Peyer's patch (tissue), 4 donors: ENCODE measurements around the gene WIPF1. TPM values are rescaled to one million over a fixed set of nuclear protein-coding genes. Genes with fewer than 3 reads are reported as not detected.

Experiments used
- DNase-seq, 3 donors: peaks; one replicate each; pipeline ENCODE4 v3.0.0-alpha.2; 2017 to 2019
- H3K27ac ChIP-seq, 4 donors: fragments of 200-600 bp; sonication (generic); one replicate each; pipeline ENCODE4 v1.5.1; 2016 to 2019
- H3K27me3 ChIP-seq, 2 donors: fragments of 200-600 bp; sonication (generic); one replicate each; pipeline ENCODE4 v1.5.1; 2019
- H3K36me3 ChIP-seq, 3 donors: fragments of 200-600 bp; sonication (generic); one replicate each; pipeline ENCODE4 v1.5.1; 2016 to 2019
- H3K4me1 ChIP-seq, 4 donors: fragments of 200-600 bp; sonication (generic); one replicate each; pipeline ENCODE4 v1.5.1; 2016 to 2019
- H3K4me3 ChIP-seq, 4 donors: fragments of 200-600 bp; sonication (generic); 1 replicate in 3 of 4; 2 replicates in 1 of 4; pipeline ENCODE4 v1.5.1; 2016 to 2019; ENCODE audit warnings: mild to moderate bottlenecking in 1 of 4
- H3K9me3 ChIP-seq, 4 donors: fragments of 200-600 bp; sonication (generic); one replicate each; pipeline ENCODE4 v1.5.1; 2016 to 2019; ENCODE audit warnings: mild to moderate bottlenecking in 1 of 4
- POLR2A ChIP-seq, 2 donors: fragments of 450-650 bp; IDR thresholded peaks; one replicate each; pipeline ENCODE4 v1.5.1; 2017; ENCODE audit warnings: antibody characterized with exemption in 2 of 2, mild to moderate bottlenecking in 2 of 2, moderate library complexity in 2 of 2
- total RNA-seq, 4 donors: library from RNA; depleted of rRNA; stranded (reverse); fragments of >200 nt; gene quantifications; one replicate each; pipeline ENCODE4 v1.1.0, GENCODE V29; 2016
- TF ChIP-seq, protein P1 (sequence below), 6 experiments: fragments of 450-650 bp in 4 of 6; fragments of 200-600 bp in 2 of 6; sonication (generic) in 1 of 6; IDR thresholded peaks; one replicate each; pipeline ENCODE4 v1.5.1; 2017 to 2019; ENCODE audit warnings: antibody characterized with exemption in 6 of 6, mild to moderate bottlenecking in 3 of 6, moderate library complexity in 1 of 6

The WIPF1 gene
- total RNA-seq, 4 donors from 2014 or later: 7.4 to 81.7 (median 17.3) TPM

DNA sequence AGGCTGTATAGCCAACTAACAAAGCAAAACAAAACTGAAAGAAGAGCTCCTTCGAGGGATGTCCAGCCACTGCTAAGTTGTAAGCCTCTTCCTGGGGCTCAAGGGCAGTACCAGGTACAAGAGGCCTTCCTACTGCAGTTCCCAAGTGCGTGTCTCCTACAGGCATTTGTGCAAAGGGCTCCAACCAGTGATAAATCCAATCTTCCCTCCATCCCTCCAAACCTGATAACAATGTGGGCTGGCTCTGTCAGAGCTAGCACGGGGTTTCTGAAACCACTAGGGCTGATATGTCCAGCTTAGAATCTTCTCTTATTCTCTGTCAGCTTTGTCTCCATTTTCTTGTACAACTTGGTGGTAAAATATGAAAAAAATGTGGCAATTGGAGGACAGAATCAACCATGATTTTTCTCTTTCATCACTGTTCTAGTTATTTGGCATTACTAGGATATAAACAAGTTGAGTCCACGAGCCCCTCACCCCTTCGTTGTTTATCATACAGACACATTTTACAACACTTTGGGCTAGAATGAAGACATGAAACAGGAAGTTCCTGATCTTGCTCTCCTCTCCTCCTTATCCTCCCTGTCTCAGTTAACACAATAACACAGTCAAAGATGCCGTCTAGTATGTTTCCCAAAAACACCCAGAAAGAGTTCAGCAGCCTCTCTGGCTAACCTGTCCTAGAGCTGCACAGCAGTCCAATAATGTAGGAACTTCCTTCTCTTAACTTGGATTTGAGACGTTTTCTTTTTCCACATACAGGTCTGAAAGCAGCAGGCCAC is 35.4 kb upstream of the WIPF1 start:
- Histone ChIP-seq H3K4me1 (peaks cover 0 to 18% (median 7%) of the 10 kb centered on the region in 4 donors), H3K9me3 (no peaks in the 10 kb centered on the region), H3K4me3 (peak overlapping the region; percentile 10 to 40 (median 37)), H3K27ac (peak overlapping the region; percentile 63 to 79 (median 76)), H3K36me3 (no peaks in the 10 kb centered on the region), H3K27me3 (no peaks in the 10 kb centered on the region)
- TF ChIP-seq, protein P1, sequence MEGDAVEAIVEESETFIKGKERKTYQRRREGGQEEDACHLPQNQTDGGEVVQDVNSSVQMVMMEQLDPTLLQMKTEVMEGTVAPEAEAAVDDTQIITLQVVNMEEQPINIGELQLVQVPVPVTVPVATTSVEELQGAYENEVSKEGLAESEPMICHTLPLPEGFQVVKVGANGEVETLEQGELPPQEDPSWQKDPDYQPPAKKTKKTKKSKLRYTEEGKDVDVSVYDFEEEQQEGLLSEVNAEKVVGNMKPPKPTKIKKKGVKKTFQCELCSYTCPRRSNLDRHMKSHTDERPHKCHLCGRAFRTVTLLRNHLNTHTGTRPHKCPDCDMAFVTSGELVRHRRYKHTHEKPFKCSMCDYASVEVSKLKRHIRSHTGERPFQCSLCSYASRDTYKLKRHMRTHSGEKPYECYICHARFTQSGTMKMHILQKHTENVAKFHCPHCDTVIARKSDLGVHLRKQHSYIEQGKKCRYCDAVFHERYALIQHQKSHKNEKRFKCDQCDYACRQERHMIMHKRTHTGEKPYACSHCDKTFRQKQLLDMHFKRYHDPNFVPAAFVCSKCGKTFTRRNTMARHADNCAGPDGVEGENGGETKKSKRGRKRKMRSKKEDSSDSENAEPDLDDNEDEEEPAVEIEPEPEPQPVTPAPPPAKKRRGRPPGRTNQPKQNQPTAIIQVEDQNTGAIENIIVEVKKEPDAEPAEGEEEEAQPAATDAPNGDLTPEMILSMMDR (IDR thresholded peaks at IDR 0.05): no peak
- no peak for TF ChIP-seq POLR2A (IDR thresholded peaks at IDR 0.05)
- peak in 1 of 3 donors; percentile 28 for DNase-seq

DNA sequence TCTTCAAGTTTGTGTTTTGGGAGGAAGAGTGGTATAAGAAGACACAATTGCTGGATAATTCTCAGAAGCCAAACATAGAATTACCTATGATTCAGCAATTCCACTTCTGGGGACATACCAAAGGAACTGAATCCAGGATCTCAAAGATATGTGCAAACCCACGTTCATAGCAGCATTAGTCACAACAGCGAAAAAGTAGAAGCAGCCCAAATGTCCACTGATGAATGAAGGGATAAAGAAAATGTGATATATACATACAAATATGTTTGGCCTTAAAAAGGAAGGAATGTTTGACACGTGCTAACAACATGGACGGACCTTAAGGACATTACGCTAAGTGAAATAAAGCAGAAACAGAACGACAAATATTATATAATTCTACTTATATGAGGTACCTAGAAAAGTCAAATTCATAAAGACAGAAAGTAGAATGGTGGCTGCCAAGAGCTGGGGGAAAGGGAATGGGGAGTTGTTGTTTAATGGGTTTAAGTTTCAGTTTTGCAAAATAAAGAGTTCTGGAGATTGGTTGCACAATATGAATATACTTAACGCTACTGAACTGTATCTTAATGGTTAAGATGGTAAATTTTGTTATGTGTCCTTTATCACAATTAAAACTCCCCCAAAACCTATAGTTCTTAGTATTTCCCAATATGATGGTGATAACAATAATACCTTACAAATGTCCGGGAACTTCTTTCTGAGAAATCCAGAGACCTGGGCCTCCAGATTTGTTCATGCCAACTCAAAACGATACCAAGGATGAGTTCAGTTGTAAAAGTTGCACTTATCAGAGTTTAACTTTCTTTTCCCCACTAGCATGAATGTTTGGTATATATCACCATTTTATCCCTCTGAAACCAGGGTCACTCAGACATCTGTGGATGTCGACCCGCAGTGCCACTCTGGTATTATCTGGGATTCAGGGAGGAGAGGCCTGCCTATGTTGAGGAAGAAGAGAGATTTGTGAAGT is 33.7 kb upstream of the WIPF1 start:
- H3K9me3 ChIP-seq: no peaks in the 10 kb centered on the region
- no peaks in the 10 kb centered on the region for H3K27me3 ChIP-seq
- no peaks in the 10 kb centered on the region for H3K36me3 ChIP-seq
- peak overlapping the region in 1 of 4 donors; percentile 20 for H3K4me3 ChIP-seq
- peak overlapping the region in 1 of 4 donors; percentile 79 for H3K27ac ChIP-seq
- no peak for DNase-seq
- TF ChIP-seq, protein P1 (IDR thresholded peaks at IDR 0.05): no peak
- TF ChIP-seq POLR2A (IDR thresholded peaks at IDR 0.05): no peak
- peaks cover 0 to 18% (median 7%) of the 10 kb centered on the region in 4 donors for H3K4me1 ChIP-seq

DNA sequence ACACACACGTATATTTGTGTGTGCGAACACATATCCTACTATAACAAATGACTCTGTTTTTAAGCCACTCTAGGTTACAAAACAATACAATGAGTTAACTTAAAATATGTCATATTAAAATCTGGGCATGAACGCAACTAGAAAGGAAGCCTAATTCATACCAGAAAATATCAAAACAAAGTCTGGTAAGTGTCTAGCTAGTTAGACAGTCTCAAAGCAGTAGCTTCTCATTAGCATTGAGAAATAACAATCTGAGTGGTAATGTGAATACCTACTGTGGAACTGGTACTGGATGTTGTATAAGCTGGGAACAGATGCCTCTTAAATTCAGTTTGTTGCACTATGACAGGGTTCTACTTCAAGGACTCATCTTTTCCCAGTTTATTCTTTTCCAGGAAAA is 32.5 kb upstream of the WIPF1 start:
- DNase-seq: no peak
- H3K27ac ChIP-seq: no peak overlapping the region
- no peaks in the 10 kb centered on the region for H3K27me3 ChIP-seq
- TF ChIP-seq, protein P1 (IDR thresholded peaks at IDR 0.05): no peak
- no peak for TF ChIP-seq POLR2A (IDR thresholded peaks at IDR 0.05)
- no peak overlapping the region for H3K4me3 ChIP-seq
- no peaks in the 10 kb centered on the region for H3K36me3 ChIP-seq
- H3K9me3 ChIP-seq: no peaks in the 10 kb centered on the region
- H3K4me1 ChIP-seq: peaks cover 0 to 11% (median 5%) of the 10 kb centered on the region in 4 donors

DNA sequence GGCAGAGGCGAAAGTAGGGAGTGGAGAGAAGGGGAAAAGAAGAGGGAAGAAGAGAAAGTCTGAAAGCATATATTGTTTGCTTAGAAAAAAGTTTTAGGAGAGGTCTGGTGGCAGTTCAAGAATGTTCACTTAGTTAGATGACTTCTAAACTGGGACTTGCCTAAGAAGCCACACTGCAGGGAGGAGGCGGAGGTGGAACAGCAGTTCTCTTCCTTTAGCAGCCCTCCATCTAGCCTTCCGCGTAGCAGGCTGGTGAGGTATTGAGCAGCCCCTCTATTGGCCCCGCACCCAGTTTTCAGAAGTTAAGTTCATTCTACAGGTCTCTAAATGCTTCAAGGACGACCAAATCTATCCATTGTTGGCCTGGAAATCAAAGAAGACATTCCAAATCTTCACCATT is 31.9 kb upstream of the WIPF1 start:
- no peak overlapping the region for H3K4me3 ChIP-seq
- no peaks in the 10 kb centered on the region for H3K27me3 ChIP-seq
- H3K4me1 ChIP-seq: peaks cover 0 to 6% (median under 1%) of the 10 kb centered on the region in 4 donors
- H3K36me3 ChIP-seq: no peaks in the 10 kb centered on the region
- no peaks in the 10 kb centered on the region for H3K9me3 ChIP-seq
- no peak for DNase-seq
- TF ChIP-seq, protein P1 (IDR thresholded peaks at IDR 0.05): no peak
- no peak for TF ChIP-seq POLR2A (IDR thresholded peaks at IDR 0.05)
- no peak overlapping the region for H3K27ac ChIP-seq

DNA sequence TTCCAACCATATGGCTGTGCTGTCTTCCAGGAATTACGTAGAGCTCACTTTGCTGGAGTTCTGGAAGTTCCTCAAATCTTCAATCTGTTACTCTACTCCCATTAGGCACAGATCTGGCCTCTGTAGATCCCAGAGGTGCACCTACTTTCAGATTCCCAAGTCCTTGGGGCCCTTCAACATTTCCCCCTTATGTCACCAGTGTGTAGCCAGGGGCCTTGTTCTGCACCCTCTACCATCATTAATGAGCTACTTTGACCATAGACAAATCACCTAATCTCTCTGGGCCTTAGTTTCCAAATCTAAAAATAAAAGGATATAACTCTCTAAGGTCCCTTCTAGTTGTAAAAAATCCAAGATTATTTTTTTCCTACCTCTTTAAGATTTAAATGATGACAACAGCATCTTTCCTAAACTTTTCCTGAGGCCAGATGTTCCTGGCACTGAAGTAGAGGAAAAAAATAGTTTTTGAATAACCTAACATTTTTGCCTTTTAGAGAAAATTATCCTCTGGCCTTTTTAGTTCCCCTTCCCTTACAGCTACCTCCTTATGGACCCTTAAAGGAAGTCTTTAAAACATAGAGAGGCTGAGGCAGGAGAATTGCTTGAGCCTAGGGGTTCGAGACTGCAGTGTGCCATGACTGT is 31.0 kb upstream of the WIPF1 start:
- Histone ChIP-seq H3K36me3 (no peaks in the 10 kb centered on the region), H3K9me3 (no peaks in the 10 kb centered on the region), H3K4me1 (peaks cover 0 to 6% (median 0%) of the 10 kb centered on the region in 4 donors), H3K27me3 (no peaks in the 10 kb centered on the region), H3K4me3 (no peak overlapping the region), H3K27ac (no peak overlapping the region)
- no peak for DNase-seq
- no peak for TF ChIP-seq POLR2A (IDR thresholded peaks at IDR 0.05)
- TF ChIP-seq, protein P1 (IDR thresholded peaks at IDR 0.05): no peak
